Prostate gland (tissue), 2 donors: Measurements from ENCODE around the gene AKT3. TPM values are rescaled to one million over a fixed set of nuclear protein-coding genes. Genes with fewer than 3 reads are reported as not detected.

Experiments
- DNase-seq: peaks from one replicate; pipeline ENCODE4 v3.0.0-alpha.2; 2019; ENCODE audit warnings: low spot score
- H3K27ac ChIP-seq, 2 donors: fragments of 200-600 bp; sonication (generic); 2 replicates each; pipeline ENCODE4 v1.5.1; 2017 to 2019
- H3K27me3 ChIP-seq: fragments of 200-600 bp; sonication (generic); replicated peaks from 2 replicates; pipeline ENCODE4 v1.5.1; 2019; ENCODE audit not compliant: insufficient read depth
- H3K36me3 ChIP-seq, 2 donors: fragments of 200-600 bp; sonication (generic); 1 replicate in 1 of 2; 2 replicates in 1 of 2; pipeline versions ENCODE4 v1.5.1 to v1.8.1; 2017 to 2019
- H3K4me1 ChIP-seq: fragments of 200-600 bp; sonication (generic); replicated peaks from 2 replicates; pipeline ENCODE4 v1.5.1; 2019
- H3K4me3 ChIP-seq, 2 donors: fragments of 200-600 bp; sonication (generic); 2 replicates each; pipeline ENCODE4 v1.5.1; 2017 to 2019
- H3K9me3 ChIP-seq: fragments of 200-600 bp; sonication (generic); 2 replicates; pipeline ENCODE4 v1.5.1; 2017
- CTCF ChIP-seq, 4 experiments: fragments of 200-600 bp in 2 of 4; fragments of 450-650 bp in 2 of 4; sonication (generic) in 2 of 4; IDR thresholded peaks; 1 replicate in 3 of 4; 2 replicates in 1 of 4; pipeline ENCODE4 v1.5.1; 2016 to 2019; ENCODE audit warnings: antibody characterized with exemption in 4 of 4, mild to moderate bottlenecking in 2 of 4, moderate library complexity in 2 of 4
- POLR2A ChIP-seq: fragments of 450-650 bp; IDR thresholded peaks from one replicate; pipeline ENCODE4 v1.6.1; 2016; ENCODE audit warnings: antibody characterized with exemption, mild to moderate bottlenecking
- POLR2AphosphoS5 ChIP-seq: sonication (generic); formaldehyde crosslinking; IDR thresholded peaks from one replicate; pipeline ENCODE4 v1.6.1; 2017; ENCODE audit warnings: antibody characterized with exemption
- WGBS: methylation state at CpG from one replicate; pipeline ENCODE4 v1.1.5; 2018; 5-methylcytosine and 5-hydroxymethylcytosine counted together
- intact Hi-C: fragments of 100-400 bp; cut with DNase I; formaldehyde crosslinking; loops from one replicate; pipeline ENCODE4 v1.14.2; 2022
- total RNA-seq, 2 donors: library from RNA; depleted of rRNA; stranded (reverse); fragments of >200 nt; gene quantifications; one replicate each; pipeline ENCODE4 v1.1.0, GENCODE V29; 2016

The AKT3 gene
- total RNA-seq, 2 donors from 2014 or later, result 40.7 to 62.7 TPM

- Histone ChIP-seq H3K9me3 (no peaks in the 10 kb centered on the region), H3K36me3 (no peaks in the 10 kb centered on the region), H3K4me3 (no peak overlapping the region), H3K27me3 (no peaks in the 10 kb centered on the region), H3K4me1 (no peaks in the 10 kb centered on the region), H3K27ac (no peak overlapping the region)
- intact Hi-C loops, result loop anchor here (5.0 to 10.0 kb wide), 2 partner anchors 366 to 784 kb away; partner anchors contain the start of gene AKT3
- DNase-seq, result no peak
- no peak for TF ChIP-seq CTCF (IDR thresholded peaks at IDR 0.05)
- no peak for TF ChIP-seq POLR2AphosphoS5
- no peak for TF ChIP-seq POLR2A
- 95% methylated on average over 20 of the region's 20 CpGs for whole genome bisulfite sequencing
Measured at GRCh38 chr1:243488459-243489157, 361.4 kb downstream of the AKT3 start.

GRCh38 chr1:243487649-243488227, 362.3 kb downstream of the AKT3 start:
- Histone ChIP-seq H3K4me1 (no peaks in the 10 kb centered on the region), H3K36me3 (no peaks in the 10 kb centered on the region), H3K27ac (no peak overlapping the region), H3K9me3 (no peaks in the 10 kb centered on the region), H3K27me3 (no peaks in the 10 kb centered on the region), H3K4me3 (peak overlapping the region; percentile 24)
- TF ChIP-seq CTCF (IDR thresholded peaks at IDR 0.05), result no peak
- TF ChIP-seq POLR2AphosphoS5, result no peak
- TF ChIP-seq POLR2A, result no peak
- WGBS, result 83% methylated on average over 32 of the region's 40 CpGs
- no peak for DNase-seq
- intact Hi-C loops, result loop anchor here (5.0 to 10.0 kb wide), 2 partner anchors 367 to 785 kb away; partner anchors contain the start of gene AKT3

- H3K4me1 ChIP-seq, result no peaks in the 10 kb centered on the region
- H3K27ac ChIP-seq, result no peak overlapping the region
- H3K27me3 ChIP-seq, result no peaks in the 10 kb centered on the region
- H3K4me3 ChIP-seq, result peak overlapping the region in 1 of 2 donors; percentile 24
- no peak for DNase-seq
- H3K36me3 ChIP-seq, result no peaks in the 10 kb centered on the region
- H3K9me3 ChIP-seq, result no peaks in the 10 kb centered on the region
- TF ChIP-seq CTCF (IDR thresholded peaks at IDR 0.05) (no peak), POLR2AphosphoS5 (no peak), POLR2A (no peak)
- 93% methylated on average over 15 of the region's 15 CpGs for WGBS
- intact Hi-C loops, result loop anchor here (5.0 to 10.0 kb wide), 2 partner anchors 368 to 785 kb away; partner anchors contain the start of gene AKT3
Measured at GRCh38 chr1:243487036-243487648, 362.9 kb downstream of the AKT3 start.

GRCh38 chr1:243483952-243484351, 366.1 kb downstream of the AKT3 start:
- Histone ChIP-seq H3K27ac (no peak overlapping the region), H3K27me3 (no peaks in the 10 kb centered on the region), H3K9me3 (no peaks in the 10 kb centered on the region), H3K36me3 (no peaks in the 10 kb centered on the region), H3K4me3 (no peak overlapping the region), H3K4me1 (no peaks in the 10 kb centered on the region)
- TF ChIP-seq POLR2A (no peak), CTCF (IDR thresholded peaks at IDR 0.05) (no peak), POLR2AphosphoS5 (no peak)
- DNase-seq, result no peak
- intact Hi-C loops, result loop anchor here (5.0 to 10.0 kb wide), 2 partner anchors 263 to 371 kb away; partner anchors contain the start of gene AKT3
- whole genome bisulfite sequencing, result 94% methylated on average over 16 of the region's 16 CpGs
